ENCODE measurements around the gene YJEFN3. TPM values are rescaled to one million over a fixed set of nuclear protein-coding genes. Genes with fewer than 3 reads are reported as not detected.

YJEFN3 gene
- total RNA-seq, 1 experiment from 2014 or later: 25.3 TPM

DNA sequence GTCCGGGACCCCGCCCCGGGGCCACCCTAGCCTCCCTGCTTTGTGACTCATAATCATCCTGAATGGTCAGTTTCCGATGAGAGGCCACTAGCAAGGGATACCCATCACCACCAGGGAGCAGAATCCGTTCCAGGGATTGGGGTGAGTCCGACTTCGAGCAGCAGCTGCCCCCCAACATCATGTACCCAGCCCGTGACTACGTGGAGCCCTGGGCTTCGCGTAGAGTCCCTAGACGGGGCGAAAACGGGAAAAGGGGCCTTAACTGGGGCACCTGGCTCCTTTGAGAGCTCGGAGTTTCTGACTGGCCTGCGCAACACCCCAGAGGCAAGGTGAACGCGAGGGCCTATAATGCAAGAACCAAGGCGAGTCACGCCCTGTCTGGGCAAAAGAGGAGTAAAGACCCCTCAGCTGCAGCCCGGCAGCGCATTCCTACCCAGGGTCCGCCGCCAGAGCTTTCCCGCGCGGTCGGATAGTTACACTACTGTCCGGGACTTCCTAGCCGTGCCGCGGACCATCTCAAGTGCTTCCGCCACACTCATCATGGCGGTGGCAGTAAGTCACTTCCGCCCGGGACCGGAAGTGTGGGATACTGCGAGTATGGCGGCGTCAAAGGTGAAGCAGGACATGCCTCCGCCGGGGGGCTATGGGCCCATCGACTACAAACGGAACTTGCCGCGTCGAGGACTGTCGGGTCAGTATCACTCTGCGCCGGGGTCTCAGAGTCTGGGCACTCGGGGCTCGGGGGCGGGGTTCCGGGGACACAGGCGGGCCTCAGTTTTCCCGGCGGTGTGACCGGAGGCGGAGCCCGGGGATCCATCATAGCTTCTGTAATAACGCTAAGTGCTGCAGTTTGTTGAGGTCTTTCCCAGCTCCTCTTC is 12.8 kb upstream of the YJEFN3 start, which contains the start of gene NDUFA13:
TSS of gene NDUFA13 (plus strand) at position 584 of the 878 bp plus-strand sequence. CDS start at position 598, 14 bp downstream.
- TSS peak; percentile 91 for BruUV-seq (replicated peaks)
- ChIA-PET POLR2A (interaction anchor here (0.6 to 1.5 kb wide), 3 partner anchors 25 to 151 kb away, joined by 3 to 4 read pairs (median 3); partner anchors contain the start of gene GATAD2A), RAD21 (ENCODE audit: low non-redundant PET in 1 of 2, low total read pairs in 2 of 2, uncharacterized antibody in 2 of 2, unreplicated experiment in 2 of 2) (interaction anchor here in 1 of 2 experiments (0.9 kb wide), 1 partner anchor 26 kb away, joined by 3 read pairs; no protein-coding TSS in a partner anchor), CTCF (interaction anchor here (0.8 to 1.6 kb wide), 4 partner anchors 16 to 128 kb away, joined by 3 to 4 read pairs (median 3); partner anchors contain the start of gene GMIP)
- no peaks in the 10 kb centered on the region for H3K9me3 ChIP-seq (ENCODE audit: control insufficient read depth in 1 of 2, insufficient read depth in 1 of 2, low read depth in 1 of 2, low read length in 2 of 2)
- intact Hi-C loops (cut with micrococcal nuclease): no loop called here
- H3K4me3 ChIP-seq (replicated peaks in 1 of 2; ENCODE audit: low read depth in 1 of 2, low read length in 2 of 2): peak within 1 kb of the TSS; percentile 69 to 98
- DNase-seq (ENCODE audit: low read depth, low spot score) (peak; percentile 85), ATAC-seq (peak; percentile 85)
- H3K27me3 ChIP-seq (ENCODE audit: insufficient read depth, low read length): no peaks in the 10 kb centered on the region
- H4K20me1 ChIP-seq (ENCODE audit: insufficient read depth): no peaks in the 10 kb centered on the region
- peaks cover 47% of the 10 kb centered on the region for H3K79me2 ChIP-seq (ENCODE audit: insufficient read depth, low read length)
- H2AFZ ChIP-seq (ENCODE audit: low read depth, low read length, poor library complexity, severe bottlenecking): no peak within 1 kb of the TSS
- peaks cover 7 to 24% of the 10 kb centered on the region in 2 experiments for H3K4me1 ChIP-seq (ENCODE audit: control insufficient read depth in 1 of 2, insufficient read depth in 2 of 2, low read length in 2 of 2)
- no peaks in the 10 kb centered on the region for H3K9me2 ChIP-seq (ENCODE audit: insufficient read depth)
- peaks cover 7 to 15% of the 10 kb centered on the region in 2 experiments; a peak in 3 of 4 replicates for H3K36me3 ChIP-seq (ENCODE audit: control insufficient read depth in 1 of 2, insufficient read depth in 2 of 2, low read length in 2 of 2)
- H3K4me2 ChIP-seq (ENCODE audit: low read length): peak within 1 kb of the TSS; percentile 89
- H3K27ac ChIP-seq (ENCODE audit: low read depth, low read length): peak within 1 kb of the TSS; percentile 88
- peak within 1 kb of the TSS; percentile 89 for H3K9ac ChIP-seq (ENCODE audit: low read length)
- TF ChIP-seq, protein P1, sequence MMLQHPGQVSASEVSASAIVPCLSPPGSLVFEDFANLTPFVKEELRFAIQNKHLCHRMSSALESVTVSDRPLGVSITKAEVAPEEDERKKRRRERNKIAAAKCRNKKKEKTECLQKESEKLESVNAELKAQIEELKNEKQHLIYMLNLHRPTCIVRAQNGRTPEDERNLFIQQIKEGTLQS (IDR thresholded peaks at IDR 0.05): no peak
- TF ChIP-seq, protein P2, sequence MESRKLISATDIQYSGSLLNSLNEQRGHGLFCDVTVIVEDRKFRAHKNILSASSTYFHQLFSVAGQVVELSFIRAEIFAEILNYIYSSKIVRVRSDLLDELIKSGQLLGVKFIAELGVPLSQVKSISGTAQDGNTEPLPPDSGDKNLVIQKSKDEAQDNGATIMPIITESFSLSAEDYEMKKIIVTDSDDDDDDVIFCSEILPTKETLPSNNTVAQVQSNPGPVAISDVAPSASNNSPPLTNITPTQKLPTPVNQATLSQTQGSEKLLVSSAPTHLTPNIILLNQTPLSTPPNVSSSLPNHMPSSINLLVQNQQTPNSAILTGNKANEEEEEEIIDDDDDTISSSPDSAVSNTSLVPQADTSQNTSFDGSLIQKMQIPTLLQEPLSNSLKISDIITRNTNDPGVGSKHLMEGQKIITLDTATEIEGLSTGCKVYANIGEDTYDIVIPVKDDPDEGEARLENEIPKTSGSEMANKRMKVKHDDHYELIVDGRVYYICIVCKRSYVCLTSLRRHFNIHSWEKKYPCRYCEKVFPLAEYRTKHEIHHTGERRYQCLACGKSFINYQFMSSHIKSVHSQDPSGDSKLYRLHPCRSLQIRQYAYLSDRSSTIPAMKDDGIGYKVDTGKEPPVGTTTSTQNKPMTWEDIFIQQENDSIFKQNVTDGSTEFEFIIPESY (IDR thresholded peaks at IDR 0.05; ENCODE audit: extremely low read depth, insufficient replicate concordance, low read length): no peak
- TF ChIP-seq SIN3A (IDR thresholded peaks at IDR 0.05; ENCODE audit: low read depth): 0 out of 2 replicates have a peak, but pooled peaks have one; percentile 22
- TF ChIP-seq EGR1 (IDR thresholded peaks at IDR 0.05; ENCODE audit: low read depth): peak; percentile 84
- TF ChIP-seq, protein P3, sequence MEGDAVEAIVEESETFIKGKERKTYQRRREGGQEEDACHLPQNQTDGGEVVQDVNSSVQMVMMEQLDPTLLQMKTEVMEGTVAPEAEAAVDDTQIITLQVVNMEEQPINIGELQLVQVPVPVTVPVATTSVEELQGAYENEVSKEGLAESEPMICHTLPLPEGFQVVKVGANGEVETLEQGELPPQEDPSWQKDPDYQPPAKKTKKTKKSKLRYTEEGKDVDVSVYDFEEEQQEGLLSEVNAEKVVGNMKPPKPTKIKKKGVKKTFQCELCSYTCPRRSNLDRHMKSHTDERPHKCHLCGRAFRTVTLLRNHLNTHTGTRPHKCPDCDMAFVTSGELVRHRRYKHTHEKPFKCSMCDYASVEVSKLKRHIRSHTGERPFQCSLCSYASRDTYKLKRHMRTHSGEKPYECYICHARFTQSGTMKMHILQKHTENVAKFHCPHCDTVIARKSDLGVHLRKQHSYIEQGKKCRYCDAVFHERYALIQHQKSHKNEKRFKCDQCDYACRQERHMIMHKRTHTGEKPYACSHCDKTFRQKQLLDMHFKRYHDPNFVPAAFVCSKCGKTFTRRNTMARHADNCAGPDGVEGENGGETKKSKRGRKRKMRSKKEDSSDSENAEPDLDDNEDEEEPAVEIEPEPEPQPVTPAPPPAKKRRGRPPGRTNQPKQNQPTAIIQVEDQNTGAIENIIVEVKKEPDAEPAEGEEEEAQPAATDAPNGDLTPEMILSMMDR (IDR thresholded peaks at IDR 0.05 in 2 of 3, conservative IDR thresholded peaks at IDR 0.05 in 1 of 3; ENCODE audit: borderline replicate concordance in 1 of 3, insufficient read depth in 1 of 3, low read depth in 2 of 3, low read length in 2 of 3): peak in 2 of 3 experiments; percentile 33 to 45; a peak in 4 of 6 replicates
- peak; percentile 82; the same call in 1 of the 2 replicates for TF ChIP-seq ZFX (IDR thresholded peaks at IDR 0.05)
- TF ChIP-seq, protein P4, sequence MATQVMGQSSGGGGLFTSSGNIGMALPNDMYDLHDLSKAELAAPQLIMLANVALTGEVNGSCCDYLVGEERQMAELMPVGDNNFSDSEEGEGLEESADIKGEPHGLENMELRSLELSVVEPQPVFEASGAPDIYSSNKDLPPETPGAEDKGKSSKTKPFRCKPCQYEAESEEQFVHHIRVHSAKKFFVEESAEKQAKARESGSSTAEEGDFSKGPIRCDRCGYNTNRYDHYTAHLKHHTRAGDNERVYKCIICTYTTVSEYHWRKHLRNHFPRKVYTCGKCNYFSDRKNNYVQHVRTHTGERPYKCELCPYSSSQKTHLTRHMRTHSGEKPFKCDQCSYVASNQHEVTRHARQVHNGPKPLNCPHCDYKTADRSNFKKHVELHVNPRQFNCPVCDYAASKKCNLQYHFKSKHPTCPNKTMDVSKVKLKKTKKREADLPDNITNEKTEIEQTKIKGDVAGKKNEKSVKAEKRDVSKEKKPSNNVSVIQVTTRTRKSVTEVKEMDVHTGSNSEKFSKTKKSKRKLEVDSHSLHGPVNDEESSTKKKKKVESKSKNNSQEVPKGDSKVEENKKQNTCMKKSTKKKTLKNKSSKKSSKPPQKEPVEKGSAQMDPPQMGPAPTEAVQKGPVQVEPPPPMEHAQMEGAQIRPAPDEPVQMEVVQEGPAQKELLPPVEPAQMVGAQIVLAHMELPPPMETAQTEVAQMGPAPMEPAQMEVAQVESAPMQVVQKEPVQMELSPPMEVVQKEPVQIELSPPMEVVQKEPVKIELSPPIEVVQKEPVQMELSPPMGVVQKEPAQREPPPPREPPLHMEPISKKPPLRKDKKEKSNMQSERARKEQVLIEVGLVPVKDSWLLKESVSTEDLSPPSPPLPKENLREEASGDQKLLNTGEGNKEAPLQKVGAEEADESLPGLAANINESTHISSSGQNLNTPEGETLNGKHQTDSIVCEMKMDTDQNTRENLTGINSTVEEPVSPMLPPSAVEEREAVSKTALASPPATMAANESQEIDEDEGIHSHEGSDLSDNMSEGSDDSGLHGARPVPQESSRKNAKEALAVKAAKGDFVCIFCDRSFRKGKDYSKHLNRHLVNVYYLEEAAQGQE (IDR thresholded peaks at IDR 0.05; ENCODE audit: low read depth): no peak
- no peak for TF ChIP-seq EZH2phosphoT487 (IDR thresholded peaks at IDR 0.05; ENCODE audit: borderline replicate concordance)
- TF ChIP-seq, protein P5, sequence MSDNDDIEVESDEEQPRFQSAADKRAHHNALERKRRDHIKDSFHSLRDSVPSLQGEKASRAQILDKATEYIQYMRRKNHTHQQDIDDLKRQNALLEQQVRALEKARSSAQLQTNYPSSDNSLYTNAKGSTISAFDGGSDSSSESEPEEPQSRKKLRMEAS (IDR thresholded peaks at IDR 0.05): peak; percentile 73
- 0 out of 2 replicates have a peak, but pooled peaks have one; percentile 10 for TF ChIP-seq CBX3 (IDR thresholded peaks at IDR 0.05; ENCODE audit: low read depth)
- TF ChIP-seq EZH2 (IDR thresholded peaks at IDR 0.05): no peak
- TF ChIP-seq YY1 (IDR thresholded peaks at IDR 0.05; ENCODE audit: extremely low read depth, insufficient replicate concordance, low read depth, low read length): peak; percentile 99
- TF ChIP-seq SP1 (IDR thresholded peaks at IDR 0.05; ENCODE audit: low read depth): no peak
- TF ChIP-seq TCF7L2 (IDR thresholded peaks at IDR 0.05; ENCODE audit: borderline replicate concordance, extremely low read depth, insufficient read depth, insufficient read length): peak; percentile 58
- peak; percentile 89 for TF ChIP-seq POLR2A (IDR thresholded peaks at IDR 0.05; ENCODE audit: borderline replicate concordance, extremely low read depth, insufficient read depth, insufficient read length)
- TF ChIP-seq RAD21 (IDR thresholded peaks at IDR 0.05; ENCODE audit: low read depth): no peak
